ENCODE data around the gene SYTL5.

DNA sequence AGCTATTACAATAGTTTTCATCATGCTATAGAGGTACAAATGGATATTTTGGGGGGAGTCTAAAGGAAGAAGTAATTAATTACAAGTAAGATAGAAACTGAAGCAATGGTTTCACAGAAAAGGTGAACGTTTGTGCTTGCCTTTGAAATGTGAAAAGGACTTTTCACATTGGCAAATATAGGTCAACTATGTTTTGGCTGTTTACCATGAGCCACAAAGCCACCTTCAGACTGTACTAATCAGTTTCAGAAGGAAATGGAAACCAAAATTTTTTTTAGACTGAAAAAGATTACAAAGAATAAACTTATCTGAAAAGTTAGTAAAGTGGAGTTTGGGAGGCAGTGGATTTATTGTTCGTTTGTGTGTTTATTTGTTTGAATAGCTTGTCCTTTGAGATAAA lies 32.1 kb downstream of the SYTL5 start:
- TF ChIP-seq POLR2AphosphoS5 (IDR thresholded peaks at IDR 0.05; ENCODE audit: borderline replicate concordance, low read depth, low read length), result no peak
- no peak for TF ChIP-seq EZH2 (IDR thresholded peaks at IDR 0.05)

Measured in SK-N-MC (cell line).